Calu3 (cell line): ENCODE results near the gene AGBL4. TPM values are rescaled to one million over a fixed set of nuclear protein-coding genes. Genes with fewer than 3 reads are reported as not detected.

Source experiments
- BruUV-seq: library from RNA; stranded (reverse); fragments of 400-500 nt; replicated peaks from 2 replicates; lab custom pipeline; 2021; lab: Mats Ljungman, UMichigan
- CTCF ChIA-PET: fragments of 300-600 bp; sonication (Branson Sonifier 250); formaldehyde crosslinking; loops from one replicate; lab custom pipeline; 2022; ENCODE audit warnings: antibody characterized with exemption; lab: Charles Lee
- DNase-seq: peaks from one replicate; pipeline ENCODE4 v3.0.0; 2022
- H3K27ac Mint-ChIP-seq: one replicate; pipeline ENCODE4 v1.8.0; 2022; ENCODE audit warnings: mixed read lengths; ENCODE audit not compliant: unreplicated experiment
- H3K27me3 Mint-ChIP-seq: one replicate; pipeline ENCODE4 v1.8.0; 2022; ENCODE audit warnings: mixed read lengths; ENCODE audit not compliant: unreplicated experiment
- H3K36me3 Mint-ChIP-seq: one replicate; pipeline ENCODE4 v1.8.0; 2022; ENCODE audit warnings: mild to moderate bottlenecking, moderate library complexity, mixed read lengths; ENCODE audit not compliant: insufficient read depth, unreplicated experiment
- H3K4me1 Mint-ChIP-seq: one replicate; pipeline ENCODE4 v1.8.0; 2022; ENCODE audit warnings: mild to moderate bottlenecking, low read depth, mixed read lengths; ENCODE audit not compliant: unreplicated experiment
- H3K4me3 Mint-ChIP-seq: one replicate; pipeline ENCODE4 v1.8.0; 2022; ENCODE audit warnings: mild to moderate bottlenecking, low read depth, moderate library complexity, mixed read lengths; ENCODE audit not compliant: unreplicated experiment
- H3K9me3 Mint-ChIP-seq: one replicate; pipeline ENCODE4 v1.8.0; 2022; ENCODE audit warnings: low read depth, mixed read lengths; ENCODE audit not compliant: unreplicated experiment
- CTCF ChIP-seq: fragments of 200-600 bp; IDR thresholded peaks from one replicate; pipeline ENCODE4 v1.8.0; 2022; ENCODE audit warnings: antibody characterized with exemption; ENCODE audit not compliant: unreplicated experiment
- intact Hi-C: fragments of 100-400 bp; cut with micrococcal nuclease; formaldehyde crosslinking; loops from one replicate; pipeline ENCODE4 v1.10.0; 2022; ENCODE audit not compliant: unreplicated experiment
- total RNA-seq: library from RNA; stranded (reverse); gene quantifications from 2 replicates; pipeline ENCODE4 v1.2.3, GENCODE V29; 2022

Gene AGBL4
- total RNA-seq, 1 experiment from 2014 or later, result not detected

GRCh38 chr1:48715921-48716320 is 1307.8 kb downstream of the AGBL4 start:
- TF ChIP-seq CTCF, result no peak
- no peak for DNase-seq
- Mint-ChIP-seq H3K27ac (no peak overlapping the region), H3K36me3 (no peaks in the 10 kb centered on the region), H3K27me3 (peaks cover 12% of the 10 kb centered on the region), H3K4me1 (no peaks in the 10 kb centered on the region), H3K4me3 (no peak overlapping the region), H3K9me3 (no peaks in the 10 kb centered on the region)
- no TSS peak for BruUV-seq
- intact Hi-C loops, result no loop called here
- CTCF ChIA-PET, result no interaction called here

GRCh38 chr1:48710915-48711314 is 1312.8 kb downstream of the AGBL4 start:
- TF ChIP-seq CTCF, result no peak
- no peaks in the 10 kb centered on the region for H3K36me3 Mint-ChIP-seq
- no peak for DNase-seq
- H3K4me3 Mint-ChIP-seq, result no peak overlapping the region
- BruUV-seq, result no TSS peak
- H3K27me3 Mint-ChIP-seq, result peaks cover 12% of the 10 kb centered on the region
- CTCF ChIA-PET, result no interaction called here
- intact Hi-C loops, result no loop called here
- H3K9me3 Mint-ChIP-seq, result no peaks in the 10 kb centered on the region
- H3K4me1 Mint-ChIP-seq, result no peaks in the 10 kb centered on the region
- H3K27ac Mint-ChIP-seq, result no peak overlapping the region

- H3K4me3 Mint-ChIP-seq, result no peak overlapping the region
- no peak overlapping the region for H3K27ac Mint-ChIP-seq
- H3K4me1 Mint-ChIP-seq, result no peaks in the 10 kb centered on the region
- H3K27me3 Mint-ChIP-seq, result peaks cover 12% of the 10 kb centered on the region
- no peaks in the 10 kb centered on the region for H3K9me3 Mint-ChIP-seq
- CTCF ChIA-PET, result no interaction called here
- no TSS peak for BruUV-seq
- no peaks in the 10 kb centered on the region for H3K36me3 Mint-ChIP-seq
- DNase-seq, result no peak
- intact Hi-C loops, result no loop called here
- no peak for TF ChIP-seq CTCF
These were observed 1313.4 kb downstream of the AGBL4 start for GRCh38 chr1:48710318-48710717.

GRCh38 chr1:48704736-48705135 is 1319.0 kb downstream of the AGBL4 start:
- no TSS peak for BruUV-seq
- Mint-ChIP-seq H3K27ac (no peak overlapping the region), H3K36me3 (peaks cover 11% of the 10 kb centered on the region), H3K4me1 (peaks cover 35% of the 10 kb centered on the region), H3K9me3 (peaks cover 4% of the 10 kb centered on the region), H3K27me3 (no peaks in the 10 kb centered on the region), H3K4me3 (no peak overlapping the region)
- no peak for TF ChIP-seq CTCF
- DNase-seq, result no peak
- CTCF ChIA-PET, result no interaction called here
- intact Hi-C loops, result no loop called here
